Ovary (tissue), 9 donors: Measurements from ENCODE around the gene DEDD2. TPM values are rescaled to one million over a fixed set of nuclear protein-coding genes. Genes with fewer than 3 reads are reported as not detected.

Source experiments
- DNase-seq, 5 donors: peaks; one replicate each; pipeline ENCODE4 v3.0.0-alpha.2; 2019 to 2020
- H3K27ac ChIP-seq, 2 donors: fragments of 200-600 bp; one replicate each; pipeline versions ENCODE4 v1.5.1 to v1.8.0; 2019 to 2022
- H3K27me3 ChIP-seq: fragments of 200-600 bp; one replicate; pipeline ENCODE4 v1.8.0; 2022
- H3K36me3 ChIP-seq: fragments of 200-600 bp; sonication (generic); one replicate; pipeline ENCODE4 v1.5.1; 2019
- H3K4me1 ChIP-seq: one replicate; pipeline ENCODE4 v1.8.1; 2013; ENCODE audit warnings: mild to moderate bottlenecking, moderate library complexity; ENCODE audit not compliant: insufficient read depth
- H3K4me3 ChIP-seq: fragments of 200-600 bp; sonication (generic); one replicate; pipeline ENCODE4 v1.5.1; 2017
- H3K9me3 ChIP-seq, 2 donors: fragments of 200-600 bp in 1 of 2; sonication (generic) in 1 of 2; one replicate each; pipeline versions ENCODE4 v1.5.1 to v1.8.1; 2013 to 2019; ENCODE audit warnings: mild to moderate bottlenecking in 1 of 2, moderate library complexity in 1 of 2
- EP300 ChIP-seq: sonication (generic); formaldehyde crosslinking; IDR thresholded peaks from one replicate; pipeline ENCODE4 v1.6.1; 2017; ENCODE audit warnings: antibody characterized with exemption
- POLR2A ChIP-seq: fragments of 450-650 bp; IDR thresholded peaks from one replicate; pipeline ENCODE4 v1.6.1; 2017; ENCODE audit warnings: antibody characterized with exemption, mild to moderate bottlenecking, moderate library complexity
- whole genome bisulfite sequencing, 3 donors: extraction: QIAGEN DNeasy Blood & Tissue Kit in 1 of 3; methylation state at CpG; one replicate each; pipeline versions ENCODE4 v1.1.5 to v1.1.7; 2013 to 2017; 5-methylcytosine and 5-hydroxymethylcytosine counted together
- intact Hi-C, 4 donors: fragments of 100-400 bp; cut with DNase I; formaldehyde crosslinking; loops; one replicate each; pipeline versions ENCODE4 v1.11.0 to v1.15.1; 2022 to 2023
- polyA plus RNA-seq, 2 donors: library from polyadenylated mRNA; stranded (reverse); fragments of 200-250 nt in 1 of 2; fragments of 350-450 nt in 1 of 2; fragmentation: Illumina TruSeq in 1 of 2; extraction: RNeasy Lipid Tissue Mini Kit (QIAGEN cat#74804) in 1 of 2; gene quantifications; one replicate each; pipeline ENCODE4 v1.2.3, GENCODE V29; 2013 to 2014
- total RNA-seq, 7 donors: library from RNA; depleted of rRNA in 2 of 7; stranded (reverse); fragments of >200 nt in 2 of 7; fragmentation: NEBNext Ultra II Directional in 3 of 7; extraction: Animal tissue kit (Norgen Biotek cat#: 25700) in 3 of 7; gene quantifications; one replicate each; pipeline versions ENCODE4 v1.1.0 to v1.2.4, GENCODE V29; 2016 to 2023
- TF ChIP-seq, protein P1 (sequence below), 3 donors: fragments of 450-650 bp in 2 of 3; fragments of 200-600 bp in 1 of 3; IDR thresholded peaks; one replicate each; pipeline versions ENCODE4 v1.5.1 to v1.8.0; 2016 to 2022; ENCODE audit warnings: antibody characterized with exemption in 3 of 3, mild to moderate bottlenecking in 1 of 3
- donor health status: DM: no; HTN: no; CAD: no; lungs with moderate emphysema.
- donor health status: DM: no; HTN: no; CAD: no.
- donor health status: Bipolar disorder and iron deficiency.
- donor health status: DM: yes; HTN: yes; CAD: no.
- donor health status: DM: no; HTN: no; CAD: no.
- donor health status: DM: yes; HTN: yes; CAD: no.

Gene DEDD2
- total and polyA plus RNA-seq, 9 donors: 8.3 to 36.8 (median 25.1) TPM

DNA sequence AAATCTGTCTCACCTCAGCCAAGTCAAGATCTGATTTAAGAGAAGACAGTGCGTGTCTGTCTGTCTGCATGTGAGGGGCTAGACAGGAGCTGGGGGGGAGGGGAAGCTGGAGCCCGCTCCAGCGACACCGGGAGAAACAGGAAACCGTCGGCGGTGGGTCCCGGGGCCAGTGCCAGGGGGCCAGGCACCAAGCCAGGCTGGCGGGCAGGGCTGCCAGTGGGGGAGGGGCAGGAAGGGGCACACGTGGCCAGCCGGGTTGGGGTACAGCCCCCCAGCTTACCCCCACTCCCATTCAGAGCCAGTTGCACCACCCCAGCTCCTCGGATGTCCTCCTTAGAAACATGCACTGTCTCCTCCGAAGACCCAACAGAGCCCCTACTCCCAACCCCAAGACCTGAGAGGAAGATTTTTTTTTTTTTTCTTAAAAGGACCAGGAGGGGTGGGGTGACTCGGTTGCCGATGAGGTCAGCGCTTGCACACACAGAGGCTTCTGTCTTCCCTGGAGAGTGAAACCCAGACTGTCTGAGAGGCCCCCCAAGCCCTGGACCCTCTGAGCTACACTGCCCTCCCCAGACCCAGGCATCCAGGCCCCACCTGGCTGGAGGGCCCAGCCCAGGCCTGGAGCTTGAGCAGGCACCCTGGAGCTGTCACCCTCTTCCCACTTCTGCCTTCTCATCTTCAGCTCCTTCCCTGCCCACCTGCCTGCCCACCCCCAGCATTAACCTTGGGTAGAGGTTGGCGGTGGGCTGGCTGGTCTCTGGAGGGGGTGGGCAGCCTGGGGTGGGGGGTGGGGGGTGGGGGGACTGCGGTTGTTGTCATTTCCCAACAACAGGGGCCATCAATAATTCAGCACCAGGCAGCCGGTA lies 33.4 kb upstream of the DEDD2 start:
- peak in 4 of 5 donors; percentile 26 to 71 (median 65) for DNase-seq
- WGBS, 3 donors: 21 to 24% (median 23%) methylated on average over 19 of the region's 19 CpGs
- TF ChIP-seq, protein P1, sequence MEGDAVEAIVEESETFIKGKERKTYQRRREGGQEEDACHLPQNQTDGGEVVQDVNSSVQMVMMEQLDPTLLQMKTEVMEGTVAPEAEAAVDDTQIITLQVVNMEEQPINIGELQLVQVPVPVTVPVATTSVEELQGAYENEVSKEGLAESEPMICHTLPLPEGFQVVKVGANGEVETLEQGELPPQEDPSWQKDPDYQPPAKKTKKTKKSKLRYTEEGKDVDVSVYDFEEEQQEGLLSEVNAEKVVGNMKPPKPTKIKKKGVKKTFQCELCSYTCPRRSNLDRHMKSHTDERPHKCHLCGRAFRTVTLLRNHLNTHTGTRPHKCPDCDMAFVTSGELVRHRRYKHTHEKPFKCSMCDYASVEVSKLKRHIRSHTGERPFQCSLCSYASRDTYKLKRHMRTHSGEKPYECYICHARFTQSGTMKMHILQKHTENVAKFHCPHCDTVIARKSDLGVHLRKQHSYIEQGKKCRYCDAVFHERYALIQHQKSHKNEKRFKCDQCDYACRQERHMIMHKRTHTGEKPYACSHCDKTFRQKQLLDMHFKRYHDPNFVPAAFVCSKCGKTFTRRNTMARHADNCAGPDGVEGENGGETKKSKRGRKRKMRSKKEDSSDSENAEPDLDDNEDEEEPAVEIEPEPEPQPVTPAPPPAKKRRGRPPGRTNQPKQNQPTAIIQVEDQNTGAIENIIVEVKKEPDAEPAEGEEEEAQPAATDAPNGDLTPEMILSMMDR (IDR thresholded peaks at IDR 0.05): no peak
- no peak for TF ChIP-seq EP300
- TF ChIP-seq POLR2A: no peak
- Histone ChIP-seq H3K36me3 (no peaks in the 10 kb centered on the region), H3K27me3 (no peaks in the 10 kb centered on the region), H3K4me3 (no peak overlapping the region), H3K27ac (peak overlapping the region; percentile 42 to 44), H3K9me3 (no peaks in the 10 kb centered on the region), H3K4me1 (peaks cover 31% of the 10 kb centered on the region)
- intact Hi-C loops: no loop called here

DNA sequence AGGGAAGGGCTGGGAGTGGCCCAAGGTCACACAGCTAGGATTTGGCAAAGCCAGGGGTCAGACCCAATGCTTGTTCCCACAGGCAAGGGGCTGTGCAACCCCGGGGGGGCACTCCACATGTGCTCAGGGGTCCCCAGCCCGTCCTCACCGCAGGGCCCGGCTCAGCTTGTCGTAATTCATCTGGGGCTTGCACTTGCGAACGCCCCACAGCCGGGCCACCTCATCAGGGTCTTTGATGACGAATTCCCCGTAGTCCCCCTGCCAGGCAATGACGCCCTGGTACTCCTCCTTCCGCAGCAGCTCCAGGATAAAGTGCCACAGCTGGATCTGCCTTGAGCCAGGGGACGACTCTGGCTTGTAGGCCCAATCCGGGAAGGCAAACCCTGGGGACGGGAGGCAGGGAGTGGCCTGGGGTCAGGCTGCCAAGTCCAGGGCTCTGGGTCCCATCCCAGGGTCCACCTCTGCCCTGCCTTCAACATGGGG lies 32.7 kb upstream of the DEDD2 start:
- WGBS, 3 donors: 52 to 65% (median 62%) methylated on average over 15 of the region's 15 CpGs
- Histone ChIP-seq H3K4me1 (peaks cover 33% of the 10 kb centered on the region), H3K27ac (peak overlapping the region; percentile 42 to 44), H3K36me3 (no peaks in the 10 kb centered on the region), H3K4me3 (no peak overlapping the region), H3K27me3 (no peaks in the 10 kb centered on the region), H3K9me3 (no peaks in the 10 kb centered on the region)
- intact Hi-C loops: no loop called here
- TF ChIP-seq, protein P1 (IDR thresholded peaks at IDR 0.05): no peak
- TF ChIP-seq EP300 (no peak), POLR2A (no peak)
- DNase-seq: peak in 3 of 5 donors; percentile 24 to 49 (median 47)

GRCh38 chr19:42249769-42250168 lies 32.3 kb upstream of the DEDD2 start:
- H3K4me1 ChIP-seq: peaks cover 33% of the 10 kb centered on the region
- no peak for TF ChIP-seq EP300
- TF ChIP-seq, protein P1 (IDR thresholded peaks at IDR 0.05): no peak
- no peak for TF ChIP-seq POLR2A
- H3K36me3 ChIP-seq: no peaks in the 10 kb centered on the region
- no peak overlapping the region for H3K27ac ChIP-seq
- 74 to 77% (median 77%) methylated on average over 6 of the region's 6 CpGs for WGBS, 3 donors
- intact Hi-C loops: loop anchor here (5.0 to 10.0 kb wide), 3 partner anchors 38 to 145 kb away; partner anchors contain the start of gene CNFN (in 1 of the 4)
- no peak overlapping the region for H3K4me3 ChIP-seq
- no peak for DNase-seq
- H3K9me3 ChIP-seq: no peaks in the 10 kb centered on the region
- H3K27me3 ChIP-seq: no peaks in the 10 kb centered on the region

DNA sequence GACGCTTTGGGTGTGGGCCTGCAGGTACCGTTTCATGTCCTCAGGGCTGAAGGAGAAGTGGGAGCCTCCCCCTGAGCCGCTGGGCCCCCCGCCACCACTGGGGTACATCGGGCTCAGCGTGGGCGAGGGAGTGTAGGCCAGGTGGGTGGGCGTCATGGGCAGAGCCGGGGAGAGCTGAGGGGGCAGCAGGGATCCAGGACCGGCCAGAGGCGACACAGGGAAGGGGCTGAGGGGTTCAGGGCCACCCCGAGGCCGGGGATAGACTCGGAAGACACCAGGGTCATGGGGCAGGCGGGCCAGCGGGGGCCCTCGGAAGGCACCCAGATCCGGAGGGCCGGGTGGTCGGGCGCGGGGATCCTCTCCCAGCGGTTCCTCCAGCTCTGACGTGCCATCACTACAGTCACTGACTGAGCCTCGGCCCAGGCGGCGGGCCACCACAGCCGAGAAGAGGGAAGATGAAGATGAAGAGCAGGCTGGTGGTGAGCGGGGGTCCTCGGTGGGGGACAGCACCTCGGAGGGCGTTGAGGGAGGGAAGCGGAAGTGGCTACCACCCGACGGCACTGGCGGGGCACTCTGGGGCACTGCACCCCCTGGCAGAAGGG lies 31.8 kb upstream of the DEDD2 start:
- peak in 3 of 5 donors; percentile 39 to 45 (median 43) for DNase-seq
- TF ChIP-seq, protein P1 (IDR thresholded peaks at IDR 0.05): no peak
- H3K27me3 ChIP-seq: no peaks in the 10 kb centered on the region
- H3K9me3 ChIP-seq: no peaks in the 10 kb centered on the region
- no peak overlapping the region for H3K4me3 ChIP-seq
- intact Hi-C loops: loop anchor here (5.0 to 10.0 kb wide), 3 partner anchors 38 to 146 kb away; partner anchors contain the start of gene CNFN (in 1 of the 4)
- no peak overlapping the region for H3K27ac ChIP-seq
- peaks cover 33% of the 10 kb centered on the region for H3K4me1 ChIP-seq
- WGBS, 3 donors: 78 to 79% (median 79%) methylated on average over 36 of the region's 36 CpGs
- H3K36me3 ChIP-seq: no peaks in the 10 kb centered on the region
